Coronary artery (tissue), 2 donors: Measurements from ENCODE around the gene LAMA5.

ENCODE experiments used
- DNase-seq: peaks from one replicate; pipeline ENCODE4 v3.0.0-alpha.2; 2017; ENCODE audit warnings: low spot score
- H3K27ac ChIP-seq, 2 donors: fragments of 200-600 bp; sonication (generic); one replicate each; pipeline ENCODE4 v1.5.1; 2016 to 2019
- H3K4me3 ChIP-seq: fragments of 200-600 bp; sonication (generic); 2 replicates; pipeline ENCODE4 v1.5.1; 2016; ENCODE audit warnings: mild to moderate bottlenecking, moderate library complexity
- TF ChIP-seq, protein P1 (sequence below): fragments of 200-600 bp; sonication (generic); IDR thresholded peaks from one replicate; pipeline ENCODE4 v1.5.1; 2019; ENCODE audit warnings: antibody characterized with exemption

Gene LAMA5

DNA sequence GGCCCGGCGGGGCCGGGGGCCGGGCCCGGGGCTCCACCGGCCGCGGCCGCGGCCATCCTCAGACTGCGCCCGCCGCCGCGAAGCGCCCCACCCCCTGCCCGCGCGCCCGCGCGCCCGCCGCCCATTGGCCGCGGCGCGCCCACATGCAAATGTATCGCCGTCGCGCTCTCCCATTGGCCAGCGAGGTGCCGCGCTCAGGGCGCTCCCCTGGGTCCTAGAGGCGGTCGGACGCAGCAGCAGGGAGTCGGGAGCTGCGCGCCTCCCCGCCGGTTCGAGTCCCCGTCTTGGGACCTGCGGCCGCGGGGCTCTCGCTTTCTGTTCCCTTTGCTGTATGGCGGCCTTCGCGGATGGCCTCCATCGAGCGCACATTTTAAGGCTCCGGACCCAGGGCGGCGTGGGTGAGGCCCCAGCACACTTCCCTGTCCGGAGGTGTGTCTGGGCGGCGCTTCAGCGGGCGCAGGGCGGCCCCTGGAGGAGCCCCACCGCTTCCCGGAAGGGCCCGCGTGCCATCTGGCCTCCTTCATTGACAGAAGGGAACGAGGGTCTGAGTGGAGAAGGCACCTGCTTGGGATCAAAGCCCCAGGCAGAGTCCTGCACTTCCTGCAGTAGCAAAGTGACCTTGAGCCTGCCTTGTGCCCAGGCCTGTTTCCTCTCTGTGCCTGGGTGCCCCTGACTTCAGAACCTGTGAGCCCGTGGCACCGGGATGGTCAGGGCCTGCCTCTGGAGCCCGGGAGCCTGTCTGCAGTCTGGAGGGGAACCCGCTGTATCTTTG lies 40.3 kb upstream of the LAMA5 start, which contains the start of gene CABLES2:
CABLES2 (minus strand) TSS at position 65 of the 772 bp plus-strand sequence; CDS start at position 56, 9 bp downstream.
- Histone ChIP-seq H3K27ac (peak within 1 kb of the TSS; percentile 43 to 83), H3K4me3 (peak within 1 kb of the TSS; percentile 92)
- TF ChIP-seq, protein P1, sequence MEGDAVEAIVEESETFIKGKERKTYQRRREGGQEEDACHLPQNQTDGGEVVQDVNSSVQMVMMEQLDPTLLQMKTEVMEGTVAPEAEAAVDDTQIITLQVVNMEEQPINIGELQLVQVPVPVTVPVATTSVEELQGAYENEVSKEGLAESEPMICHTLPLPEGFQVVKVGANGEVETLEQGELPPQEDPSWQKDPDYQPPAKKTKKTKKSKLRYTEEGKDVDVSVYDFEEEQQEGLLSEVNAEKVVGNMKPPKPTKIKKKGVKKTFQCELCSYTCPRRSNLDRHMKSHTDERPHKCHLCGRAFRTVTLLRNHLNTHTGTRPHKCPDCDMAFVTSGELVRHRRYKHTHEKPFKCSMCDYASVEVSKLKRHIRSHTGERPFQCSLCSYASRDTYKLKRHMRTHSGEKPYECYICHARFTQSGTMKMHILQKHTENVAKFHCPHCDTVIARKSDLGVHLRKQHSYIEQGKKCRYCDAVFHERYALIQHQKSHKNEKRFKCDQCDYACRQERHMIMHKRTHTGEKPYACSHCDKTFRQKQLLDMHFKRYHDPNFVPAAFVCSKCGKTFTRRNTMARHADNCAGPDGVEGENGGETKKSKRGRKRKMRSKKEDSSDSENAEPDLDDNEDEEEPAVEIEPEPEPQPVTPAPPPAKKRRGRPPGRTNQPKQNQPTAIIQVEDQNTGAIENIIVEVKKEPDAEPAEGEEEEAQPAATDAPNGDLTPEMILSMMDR = no peak
- peak; percentile 94 for DNase-seq

DNA sequence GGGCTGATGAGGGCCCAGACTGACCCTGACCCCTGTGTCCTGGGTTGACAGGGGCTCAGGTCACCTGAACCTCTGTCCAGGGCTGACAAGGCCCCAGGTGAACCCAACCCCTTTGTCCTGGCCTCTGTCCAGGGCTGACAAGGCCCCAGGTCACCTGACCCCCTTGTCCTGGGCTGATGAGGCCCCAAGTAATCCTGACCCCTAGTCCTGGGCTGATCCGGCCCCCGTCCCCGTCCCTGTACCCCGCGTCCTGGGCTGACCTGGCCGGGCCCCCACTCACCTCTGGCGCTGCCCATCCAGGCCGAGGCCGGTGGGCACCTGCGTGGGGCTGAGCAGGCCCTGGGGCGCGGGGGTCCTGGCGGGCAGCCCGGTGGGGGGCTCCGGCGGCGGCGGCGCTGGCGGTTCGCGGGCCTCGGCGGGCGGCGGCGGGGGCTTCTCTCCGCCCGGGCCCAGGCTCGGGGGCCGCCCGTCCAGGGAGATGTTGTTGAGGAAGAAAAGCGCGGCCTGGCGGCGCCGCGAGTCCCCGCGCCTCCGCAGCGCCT lies 39.6 kb upstream of the LAMA5 start:
- DNase-seq = no peak
- Histone ChIP-seq H3K27ac (peak overlapping the region; percentile 43 to 83), H3K4me3 (peak overlapping the region; percentile 92)
- TF ChIP-seq, protein P1 = no peak

DNA sequence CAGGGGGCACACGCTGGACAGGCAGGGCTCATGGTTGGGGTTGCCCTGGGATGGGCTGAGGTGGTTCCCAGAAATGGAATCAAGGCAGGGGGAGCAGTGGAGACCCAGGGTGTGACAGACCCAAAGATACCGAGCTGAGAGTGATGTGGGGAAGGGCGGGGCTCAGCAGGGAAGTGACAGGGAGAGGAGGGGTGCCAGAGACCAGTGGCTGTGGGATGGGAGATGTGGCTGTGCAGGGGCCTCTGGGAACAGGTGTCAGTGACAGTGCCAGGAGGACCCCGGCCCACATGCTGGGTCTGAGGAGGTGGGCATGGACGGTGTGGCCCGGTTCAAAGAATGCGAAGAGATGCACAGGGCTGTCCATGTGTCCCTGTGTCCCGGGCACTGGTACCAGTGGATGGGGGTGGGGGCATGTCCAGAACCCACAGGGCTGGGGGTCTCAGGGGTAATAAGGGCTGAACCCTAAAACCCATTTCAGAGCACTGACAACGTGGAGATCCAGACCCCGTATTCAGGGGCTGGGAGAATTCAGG lies 38.9 kb upstream of the LAMA5 start:
- H3K27ac ChIP-seq = peak overlapping the region in 1 of 2 donors; percentile 43
- TF ChIP-seq, protein P1 = no peak
- no peak for DNase-seq
- H3K4me3 ChIP-seq = peak overlapping the region; percentile 92

DNA sequence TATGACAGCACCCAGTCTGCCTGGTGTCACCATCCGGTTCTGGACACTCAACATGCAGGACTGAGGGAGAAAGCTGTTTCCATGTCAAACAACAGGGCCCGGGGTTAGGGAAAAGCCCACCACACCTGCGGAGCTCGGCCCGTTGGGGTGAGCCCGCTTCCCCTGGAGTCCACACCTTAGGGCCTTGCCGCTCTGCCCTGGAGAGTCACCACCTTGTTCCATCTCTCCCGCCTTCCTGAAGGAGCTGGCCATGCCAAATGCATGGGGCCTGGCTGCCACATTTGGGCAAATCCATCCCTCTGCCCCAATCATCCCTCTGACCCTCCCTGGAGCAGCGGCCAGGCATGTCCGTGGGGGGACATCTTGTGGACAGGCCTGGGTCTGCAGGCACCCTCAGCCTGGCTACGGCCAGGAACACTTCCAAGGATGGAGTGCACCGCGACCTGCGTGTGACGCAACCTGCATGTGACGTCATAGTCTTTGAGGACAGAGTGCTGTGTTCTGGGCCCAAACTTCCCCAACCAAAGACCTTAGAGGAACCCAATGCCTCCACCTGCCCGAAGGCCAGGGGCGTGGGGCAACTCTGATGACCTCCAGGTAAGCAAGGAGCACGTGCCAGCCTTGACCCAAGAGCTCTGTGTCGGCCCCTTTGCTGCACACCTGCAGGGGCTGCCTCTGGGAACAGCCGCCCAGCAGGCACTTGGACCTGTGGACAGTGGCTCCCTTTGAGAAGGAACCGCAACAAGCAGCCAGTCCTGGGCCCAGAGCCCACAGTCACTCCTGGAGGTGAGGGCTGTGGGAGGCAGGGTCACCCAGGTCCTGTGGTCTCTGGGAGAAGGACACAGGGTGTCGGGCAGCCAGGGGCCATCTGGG lies 38.2 kb upstream of the LAMA5 start:
- no peak for DNase-seq
- Histone ChIP-seq H3K27ac (no peak overlapping the region), H3K4me3 (peak overlapping the region; percentile 92)
- TF ChIP-seq, protein P1 = peak; percentile 38

DNA sequence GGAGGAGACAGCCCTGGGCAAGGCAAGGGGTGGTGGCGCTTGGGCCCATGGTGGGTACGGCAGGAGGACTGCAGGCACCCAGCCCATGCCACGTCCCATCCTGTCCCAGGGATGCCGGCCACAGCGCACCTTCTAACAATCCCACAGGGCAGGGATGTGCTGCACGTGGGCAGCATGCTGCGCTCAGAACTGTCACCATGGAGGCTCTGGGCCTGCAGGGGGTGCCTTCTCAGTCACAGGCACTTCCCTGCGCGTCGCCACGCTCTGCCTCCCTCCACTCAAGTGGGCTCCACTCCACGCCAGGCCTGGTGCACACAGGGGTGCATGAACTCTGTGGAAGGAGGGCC lies 37.6 kb upstream of the LAMA5 start:
- DNase-seq = no peak
- TF ChIP-seq, protein P1 = no peak
- Histone ChIP-seq H3K4me3 (no peak overlapping the region), H3K27ac (no peak overlapping the region)

DNA sequence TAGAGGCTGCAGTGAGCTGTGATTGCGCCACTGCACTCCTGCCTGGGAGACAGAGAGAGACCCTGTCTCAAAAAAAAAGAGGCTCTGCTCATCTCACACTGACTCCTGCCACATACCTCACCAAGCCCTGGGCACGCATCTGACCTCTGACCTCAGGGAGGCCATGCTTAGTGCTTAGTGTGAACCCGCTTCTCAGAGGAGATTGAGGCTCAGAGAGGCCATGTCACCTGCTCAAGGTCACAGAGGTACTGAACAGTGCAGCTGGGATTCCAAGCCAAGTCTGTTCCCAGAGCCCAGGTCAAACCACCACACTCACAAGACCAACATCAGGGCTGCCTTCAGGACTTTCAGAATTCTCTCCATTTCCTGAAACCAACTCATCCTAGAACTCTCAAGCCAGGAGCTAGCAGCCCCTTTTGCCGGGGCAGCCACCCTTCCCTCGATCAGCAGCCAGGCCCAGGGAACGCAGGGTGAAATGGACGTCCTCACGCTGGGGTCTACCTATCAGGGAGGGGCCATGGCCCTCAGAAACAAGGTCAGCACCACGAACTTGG lies 37.1 kb upstream of the LAMA5 start:
- no peak overlapping the region for H3K4me3 ChIP-seq
- DNase-seq = no peak
- TF ChIP-seq, protein P1 = no peak
- H3K27ac ChIP-seq = no peak overlapping the region
